ENCODE measurements around the gene CCDC112.

- TF ChIP-seq POLR2AphosphoS5 (IDR thresholded peaks at IDR 0.05; ENCODE audit: borderline replicate concordance, low read depth, low read length) (no peak), EZH2 (IDR thresholded peaks at IDR 0.05) (no peak)
Observed at GRCh38 chr5:115236599-115236998, 59.9 kb downstream of the CCDC112 start.
